ENCODE data around the gene NOL9.

NOL9 gene

DNA sequence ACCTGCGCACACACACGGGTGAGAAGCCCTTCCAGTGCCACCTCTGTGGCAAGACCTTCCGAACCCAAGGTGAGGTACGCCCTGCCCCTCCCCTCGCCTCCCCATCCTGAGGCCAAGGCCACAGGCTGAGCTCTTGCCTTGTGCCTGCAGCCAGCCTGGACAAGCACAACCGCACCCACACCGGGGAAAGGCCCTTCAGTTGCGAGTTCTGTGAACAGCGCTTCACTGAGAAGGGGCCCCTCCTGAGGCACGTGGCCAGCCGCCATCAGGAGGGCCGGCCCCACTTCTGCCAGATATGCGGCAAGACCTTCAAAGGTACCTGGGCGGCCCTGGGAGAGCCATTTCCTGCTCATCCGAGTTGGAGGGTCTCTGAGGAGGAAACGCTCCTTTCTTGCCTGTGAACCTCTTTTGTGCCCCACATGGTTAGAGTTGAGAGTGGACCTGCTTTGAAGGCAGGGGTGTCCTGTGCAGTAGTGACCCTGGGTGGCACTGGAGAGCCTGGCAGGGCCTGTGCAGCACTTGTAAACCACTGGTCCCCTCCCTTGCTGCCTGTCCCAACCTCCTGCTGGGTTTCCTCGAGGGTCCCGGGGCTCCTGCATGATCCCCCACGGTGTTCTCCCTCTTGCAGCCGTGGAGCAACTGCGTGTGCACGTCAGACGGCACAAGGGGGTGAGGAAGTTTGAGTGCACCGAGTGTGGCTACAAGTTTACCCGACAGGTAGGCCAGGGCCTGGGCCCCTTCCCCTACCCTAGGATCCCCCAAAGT is 34.0 kb upstream of the NOL9 start:
- no peak for FAIRE-seq
- no peak for DNase-seq (ENCODE audit: insufficient read length, low spot score)
- TF ChIP-seq, protein P1, sequence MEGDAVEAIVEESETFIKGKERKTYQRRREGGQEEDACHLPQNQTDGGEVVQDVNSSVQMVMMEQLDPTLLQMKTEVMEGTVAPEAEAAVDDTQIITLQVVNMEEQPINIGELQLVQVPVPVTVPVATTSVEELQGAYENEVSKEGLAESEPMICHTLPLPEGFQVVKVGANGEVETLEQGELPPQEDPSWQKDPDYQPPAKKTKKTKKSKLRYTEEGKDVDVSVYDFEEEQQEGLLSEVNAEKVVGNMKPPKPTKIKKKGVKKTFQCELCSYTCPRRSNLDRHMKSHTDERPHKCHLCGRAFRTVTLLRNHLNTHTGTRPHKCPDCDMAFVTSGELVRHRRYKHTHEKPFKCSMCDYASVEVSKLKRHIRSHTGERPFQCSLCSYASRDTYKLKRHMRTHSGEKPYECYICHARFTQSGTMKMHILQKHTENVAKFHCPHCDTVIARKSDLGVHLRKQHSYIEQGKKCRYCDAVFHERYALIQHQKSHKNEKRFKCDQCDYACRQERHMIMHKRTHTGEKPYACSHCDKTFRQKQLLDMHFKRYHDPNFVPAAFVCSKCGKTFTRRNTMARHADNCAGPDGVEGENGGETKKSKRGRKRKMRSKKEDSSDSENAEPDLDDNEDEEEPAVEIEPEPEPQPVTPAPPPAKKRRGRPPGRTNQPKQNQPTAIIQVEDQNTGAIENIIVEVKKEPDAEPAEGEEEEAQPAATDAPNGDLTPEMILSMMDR (IDR thresholded peaks at IDR 0.05; ENCODE audit: insufficient read depth, missing control alignments): no peak

GRCh38 chr1:6587261-6588005 is 33.1 kb upstream of the NOL9 start:
- DNase-seq (ENCODE audit: insufficient read length, low spot score): no peak
- TF ChIP-seq, protein P1 (IDR thresholded peaks at IDR 0.05; ENCODE audit: insufficient read depth, missing control alignments): no peak

GRCh38 chr1:6586404-6586816 is 32.1 kb upstream of the NOL9 start:
- DNase-seq (ENCODE audit: insufficient read length, low spot score) (no peak), FAIRE-seq (no peak)
- TF ChIP-seq, protein P1 (IDR thresholded peaks at IDR 0.05; ENCODE audit: insufficient read depth, missing control alignments): no peak

More at GRCh38 chr1:6587261-6588005, 33.1 kb upstream of the NOL9 start:
- FAIRE-seq: no peak

DNA sequence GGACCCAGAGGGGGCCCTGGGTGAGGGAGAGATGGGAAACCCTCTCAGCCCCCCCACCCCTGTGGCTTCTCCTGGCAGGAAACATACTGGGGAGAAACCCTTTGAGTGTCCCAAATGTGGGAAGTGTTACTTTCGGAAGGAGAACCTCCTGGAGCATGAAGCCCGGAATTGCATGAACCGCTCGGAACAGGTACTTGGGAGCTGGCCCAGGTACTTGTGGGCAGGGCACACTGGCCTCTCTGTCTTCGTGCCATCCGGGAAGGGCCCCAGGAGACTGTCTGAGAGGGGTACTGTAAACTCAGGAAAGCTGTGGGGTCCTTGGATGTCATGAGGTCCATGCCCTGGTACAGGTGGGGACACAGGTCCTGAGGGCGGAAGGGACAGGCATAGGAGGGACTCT is 31.5 kb upstream of the NOL9 start:
- TF ChIP-seq, protein P1 (IDR thresholded peaks at IDR 0.05; ENCODE audit: insufficient read depth, missing control alignments): no peak
- DNase-seq (ENCODE audit: insufficient read length, low spot score) (no peak), FAIRE-seq (no peak)

- no peak for DNase-seq (ENCODE audit: insufficient read length, low spot score)
- FAIRE-seq: no peak
- TF ChIP-seq, protein P1 (IDR thresholded peaks at IDR 0.05; ENCODE audit: insufficient read depth, missing control alignments): no peak
Measured at GRCh38 chr1:6585081-6585722, 30.9 kb upstream of the NOL9 start.

DNA sequence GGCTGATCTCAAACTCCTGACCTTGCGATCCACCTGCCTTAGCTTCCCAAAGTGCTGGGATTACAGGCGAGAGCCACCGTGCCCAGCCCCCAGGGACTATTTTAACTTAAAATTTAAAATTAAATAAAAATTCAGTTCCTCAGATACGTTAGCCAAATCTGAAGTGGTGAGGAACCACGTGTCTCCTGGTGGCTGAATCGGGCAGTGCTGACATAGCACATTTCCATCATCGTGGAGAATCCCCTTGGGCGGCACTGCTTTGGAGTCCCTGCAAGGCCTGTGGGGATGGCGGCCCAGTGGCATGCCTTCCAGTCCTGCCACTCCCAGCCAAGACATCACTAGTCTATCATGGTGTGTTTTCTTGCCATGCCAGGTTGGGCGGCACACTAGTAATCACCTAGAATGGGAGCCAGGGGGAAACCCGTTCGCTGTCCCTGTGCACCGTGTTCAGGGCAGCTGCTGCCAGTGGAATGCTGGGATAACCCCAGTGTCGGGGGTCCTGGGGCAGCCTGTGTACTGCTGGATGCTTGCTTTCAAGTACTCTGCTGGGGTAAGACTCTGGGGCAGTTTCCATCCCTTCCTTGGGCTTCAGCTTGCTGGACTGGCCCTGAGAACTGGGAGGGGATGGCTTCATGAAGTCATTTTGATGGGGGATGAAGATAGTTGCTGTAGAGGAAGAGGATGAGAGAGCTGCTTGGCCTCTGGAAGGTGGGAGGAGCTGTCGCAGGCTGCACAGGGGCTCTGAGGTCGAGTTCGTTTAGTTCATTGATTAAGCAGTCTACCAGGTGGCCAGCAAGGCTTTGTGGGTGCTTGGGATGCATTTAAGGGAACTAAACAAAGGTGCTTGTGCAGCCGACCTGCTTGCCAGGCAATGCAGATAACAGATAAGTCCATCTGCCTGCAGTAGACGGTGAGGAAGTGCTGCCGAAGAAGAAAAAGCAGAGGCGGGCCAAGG is 30.1 kb upstream of the NOL9 start:
- DNase-seq (ENCODE audit: insufficient read length, low spot score) (no peak), FAIRE-seq (no peak)
- TF ChIP-seq, protein P1 (IDR thresholded peaks at IDR 0.05; ENCODE audit: insufficient read depth, missing control alignments): no peak
